ENCODE data around the gene CFD. TPM values are rescaled to one million over a fixed set of nuclear protein-coding genes. Genes with fewer than 3 reads are reported as not detected.
A peak's percentile ranks its signal among the peaks of the same experiment; 100 is the strongest.
"Not testable (repeated sequence)": the region's sequence is repeated elsewhere in the genome, so short reads cannot be mapped to it uniquely, and the experiment has no call there.

Gene CFD
- total RNA-seq, 6 donors from 2014 or later: 101 to 393 (median 259) TPM

- Histone ChIP-seq H3K4me1 (peaks cover 9 to 29% (median 18%) of the 10 kb centered on the region in 4 donors), H3K9me3 (no peaks in the 10 kb centered on the region), H3K36me3 (no peaks in the 10 kb centered on the region), H3K27me3 (peaks cover 0 to 23% (median 8%) of the 10 kb centered on the region in 4 donors), H3K27ac (peak overlapping the region; percentile 68 to 79 (median 76)), H3K4me3 (no peak overlapping the region)
- 20 to 39% methylated on average over 11 to 24 of the region's 28 CpGs for whole genome bisulfite sequencing, 2 donors
- DNase-seq: peak; percentile 92 to 93
- peak; percentile 86 to 92 for ATAC-seq (ENCODE audit: low FRiP score in 2 of 2)
- TF ChIP-seq POLR2A (IDR thresholded peaks at IDR 0.05) (peak in 1 of 4 donors; percentile 27), POLR2AphosphoS5 (IDR thresholded peaks at IDR 0.05) (peak; percentile 91), CTCF (IDR thresholded peaks at IDR 0.05) (no peak), EP300 (IDR thresholded peaks at IDR 0.05) (peak in 3 of 4 donors; percentile 63 to 91 (median 85))
These were observed 9.1 kb upstream of the CFD start for GRCh38 chr19:850221-850978.

- H3K4me3 ChIP-seq: no peak overlapping the region
- DNase-seq (no peak), ATAC-seq (ENCODE audit: low FRiP score in 2 of 2) (no peak)
- H3K4me1 ChIP-seq: peaks cover 9 to 29% (median 18%) of the 10 kb centered on the region in 4 donors
- 38 to 53% methylated on average over 6 to 12 of the region's 13 CpGs for WGBS, 2 donors
- TF ChIP-seq EP300 (IDR thresholded peaks at IDR 0.05) (no peak), POLR2A (IDR thresholded peaks at IDR 0.05) (no peak), CTCF (IDR thresholded peaks at IDR 0.05) (no peak), POLR2AphosphoS5 (IDR thresholded peaks at IDR 0.05) (no peak)
- peaks cover 0 to 21% (median 8%) of the 10 kb centered on the region in 4 donors for H3K27me3 ChIP-seq
- H3K36me3 ChIP-seq: no peaks in the 10 kb centered on the region
- no peaks in the 10 kb centered on the region for H3K9me3 ChIP-seq
- peak overlapping the region; percentile 68 to 79 (median 76) for H3K27ac ChIP-seq
These were observed 8.5 kb upstream of the CFD start for GRCh38 chr19:850979-851335.

- ATAC-seq (ENCODE audit: low FRiP score in 2 of 2) (no peak), DNase-seq (peak in 1 of 2 donors; percentile 85)
- peaks cover 0 to 15% (median 8%) of the 10 kb centered on the region in 4 donors for H3K27me3 ChIP-seq
- no peaks in the 10 kb centered on the region for H3K9me3 ChIP-seq
- no peak for TF ChIP-seq POLR2AphosphoS5 (IDR thresholded peaks at IDR 0.05)
- TF ChIP-seq EP300 (IDR thresholded peaks at IDR 0.05): no peak
- no peak for TF ChIP-seq CTCF (IDR thresholded peaks at IDR 0.05)
- TF ChIP-seq POLR2A (IDR thresholded peaks at IDR 0.05): no peak
- H3K4me3 ChIP-seq: peak within 1 kb of the TSS in 3 of 4 donors; percentile 7 to 19 (median 10)
- WGBS, 2 donors: 56 to 62% methylated on average over 17 to 39 of the region's 55 CpGs
- H3K4me1 ChIP-seq: peaks cover 9 to 29% (median 18%) of the 10 kb centered on the region in 4 donors
- peak within 1 kb of the TSS; percentile 68 to 79 (median 76) for H3K27ac ChIP-seq
- H3K36me3 ChIP-seq: no peaks in the 10 kb centered on the region
These were observed 7.1 kb upstream of the CFD start, which contains the start of gene ELANE for GRCh38 chr19:852136-853013. TSS of gene ELANE (plus strand) at chr19:852303. CDS start at chr19:852329, 26 bp downstream.

- H3K4me3 ChIP-seq: peak overlapping the region in 3 of 4 donors; percentile 7 to 19 (median 10)
- peaks cover 9 to 29% (median 13%) of the 10 kb centered on the region in 4 donors for H3K4me1 ChIP-seq
- peak in 1 of 2 donors; percentile 79 for DNase-seq
These were observed 6.4 kb upstream of the CFD start for GRCh38 chr19:853014-853585.

GRCh38 chr19:853614-854220 lies 5.7 kb upstream of the CFD start:
- DNase-seq; H3K27ac ChIP-seq; H3K36me3 ChIP-seq; H3K9me3 ChIP-seq; ATAC-seq (ENCODE audit: low FRiP score in 2 of 2); H3K4me3 ChIP-seq: not testable (repeated sequence)
- peaks cover 0 to 15% (median 8%) of the 10 kb centered on the region in 4 donors for H3K27me3 ChIP-seq
- WGBS, 2 donors: 86 to 89% methylated on average over 7 to 8 of the region's 17 CpGs
- peaks cover 9 to 30% (median 12%) of the 10 kb centered on the region in 4 donors for H3K4me1 ChIP-seq

More at GRCh38 chr19:853014-853585, 6.4 kb upstream of the CFD start:
- ATAC-seq (ENCODE audit: low FRiP score in 2 of 2): no peak
- Histone ChIP-seq H3K27ac (no peak overlapping the region), H3K36me3 (no peaks in the 10 kb centered on the region), H3K9me3 (no peaks in the 10 kb centered on the region), H3K27me3 (peaks cover 0 to 15% (median 8%) of the 10 kb centered on the region in 4 donors)
- 9 to 67% methylated on average over 3 to 18 of the region's 67 CpGs for WGBS, 2 donors
- TF ChIP-seq EP300 (IDR thresholded peaks at IDR 0.05): no peak
